HG02885 (cell line): Measurements from ENCODE around the gene STRIP2.
"Not testable (repeated sequence)": the region's sequence is repeated elsewhere in the genome, so short reads cannot be mapped to it uniquely, and the experiment has no call there.

ENCODE experiments used
- ATAC-seq: cut with Tn5 transposase; IDR thresholded peaks from one replicate; pipeline ENCODE4 v1.9.1; 2021; ENCODE audit warnings: mild to moderate bottlenecking; ENCODE audit not compliant: unreplicated experiment, poor library complexity

Gene STRIP2

GRCh38 chr7:129417073-129417472 lies 17.2 kb upstream of the STRIP2 start:
- no peak for ATAC-seq

- ATAC-seq: no peak
Measured at GRCh38 chr7:129421717-129422250, 12.4 kb upstream of the STRIP2 start.

- no peak for ATAC-seq
Measured at GRCh38 chr7:129422727-129423126, 11.5 kb upstream of the STRIP2 start.

- ATAC-seq: no peak
Measured at GRCh38 chr7:129423700-129424410, 10.4 kb upstream of the STRIP2 start.

- ATAC-seq: no peak
Measured at GRCh38 chr7:129426482-129426881, 7.8 kb upstream of the STRIP2 start.

- ATAC-seq: no peak
Measured at GRCh38 chr7:129427526-129428045, 6.6 kb upstream of the STRIP2 start.

GRCh38 chr7:129431911-129432643 lies 2.2 kb upstream of the STRIP2 start:
- ATAC-seq: no peak

- no peak for ATAC-seq
Measured at GRCh38 chr7:129434675-129435318, 565 bp downstream of the STRIP2 start.

- ATAC-seq: no peak
Measured at GRCh38 chr7:129435414-129435829, 1.2 kb downstream of the STRIP2 start.

- no peak for ATAC-seq
Measured at GRCh38 chr7:129436335-129436923, 2.2 kb downstream of the STRIP2 start.

- ATAC-seq: no peak
Measured at GRCh38 chr7:129437190-129437589, 3.0 kb downstream of the STRIP2 start.

GRCh38 chr7:129438281-129438838 lies 4.1 kb downstream of the STRIP2 start:
- ATAC-seq: no peak

- no peak for ATAC-seq
Measured at GRCh38 chr7:129438839-129439651, 4.8 kb downstream of the STRIP2 start.

GRCh38 chr7:129439963-129440625 lies 5.9 kb downstream of the STRIP2 start:
- ATAC-seq: no peak

GRCh38 chr7:129443612-129444011 lies 9.4 kb downstream of the STRIP2 start:
- no peak for ATAC-seq

GRCh38 chr7:129444776-129445175 lies 10.5 kb downstream of the STRIP2 start:
- ATAC-seq: not testable (repeated sequence)

- not testable (repeated sequence) for ATAC-seq
Measured at GRCh38 chr7:129446925-129447324, 12.7 kb downstream of the STRIP2 start.

- not testable (repeated sequence) for ATAC-seq
Measured at GRCh38 chr7:129447445-129447844, 13.2 kb downstream of the STRIP2 start.

- not testable (repeated sequence) for ATAC-seq
Measured at GRCh38 chr7:129448608-129449007, 14.4 kb downstream of the STRIP2 start.
